Measurements from ENCODE around the gene TBC1D22A.

TBC1D22A gene

GRCh38 chr22:46917771-46918101 is 155.3 kb downstream of the TBC1D22A start:
- FAIRE-seq (no peak), DNase-seq (ENCODE audit: insufficient read length, low spot score) (no peak)

GRCh38 chr22:46918197-46918596 is 155.7 kb downstream of the TBC1D22A start:
- no peak for FAIRE-seq
- no peak for DNase-seq (ENCODE audit: insufficient read length, low spot score)

- FAIRE-seq, result no peak
- no peak for DNase-seq (ENCODE audit: insufficient read length, low spot score)
Measured at GRCh38 chr22:46922037-46922436, 159.6 kb downstream of the TBC1D22A start.

DNA sequence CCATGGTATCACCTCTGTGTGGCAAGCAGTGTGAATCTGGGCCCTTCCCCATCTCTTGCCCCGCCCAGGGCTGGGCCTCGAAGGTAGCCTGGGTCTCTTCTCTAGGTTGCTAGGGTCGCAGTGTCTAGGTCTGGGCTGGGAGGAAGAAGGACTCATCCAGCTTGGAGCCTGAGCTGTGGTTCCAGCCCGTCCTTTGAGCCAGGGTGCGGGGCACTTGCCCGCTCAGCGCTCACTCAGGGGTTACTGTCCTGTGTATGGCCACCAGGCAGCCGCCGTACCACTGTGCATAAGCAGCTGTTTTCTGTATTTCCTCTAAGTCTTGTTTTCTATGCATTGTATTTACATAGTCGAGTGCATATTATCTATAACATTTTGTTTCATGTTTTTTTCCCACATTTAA is 160.9 kb downstream of the TBC1D22A start:
- DNase-seq (ENCODE audit: insufficient read length, low spot score) (no peak), FAIRE-seq (no peak)

DNA sequence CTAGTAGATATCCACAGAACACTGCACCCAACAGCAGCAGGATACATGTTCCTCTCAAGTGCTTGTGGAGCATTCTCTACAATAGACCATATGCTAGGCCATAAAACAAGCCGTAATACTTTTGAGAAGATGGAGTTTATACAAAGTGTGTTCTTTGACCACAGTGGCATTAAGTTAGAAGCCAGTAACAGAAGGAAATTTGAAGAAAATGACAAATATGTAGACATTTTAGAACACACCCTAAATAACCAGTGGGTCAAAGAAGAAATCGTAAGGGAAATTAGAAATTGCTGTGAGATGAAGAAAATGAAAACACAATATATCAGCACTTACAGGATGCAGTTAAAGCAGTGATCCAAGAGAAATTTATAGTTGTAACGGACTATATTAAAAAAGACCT is 163.4 kb downstream of the TBC1D22A start:
- DNase-seq (ENCODE audit: insufficient read length, low spot score) (no peak), FAIRE-seq (no peak)

- DNase-seq (ENCODE audit: insufficient read length, low spot score) (no peak), FAIRE-seq (no peak)
Measured at GRCh38 chr22:46929046-46929709, 166.7 kb downstream of the TBC1D22A start.

DNA sequence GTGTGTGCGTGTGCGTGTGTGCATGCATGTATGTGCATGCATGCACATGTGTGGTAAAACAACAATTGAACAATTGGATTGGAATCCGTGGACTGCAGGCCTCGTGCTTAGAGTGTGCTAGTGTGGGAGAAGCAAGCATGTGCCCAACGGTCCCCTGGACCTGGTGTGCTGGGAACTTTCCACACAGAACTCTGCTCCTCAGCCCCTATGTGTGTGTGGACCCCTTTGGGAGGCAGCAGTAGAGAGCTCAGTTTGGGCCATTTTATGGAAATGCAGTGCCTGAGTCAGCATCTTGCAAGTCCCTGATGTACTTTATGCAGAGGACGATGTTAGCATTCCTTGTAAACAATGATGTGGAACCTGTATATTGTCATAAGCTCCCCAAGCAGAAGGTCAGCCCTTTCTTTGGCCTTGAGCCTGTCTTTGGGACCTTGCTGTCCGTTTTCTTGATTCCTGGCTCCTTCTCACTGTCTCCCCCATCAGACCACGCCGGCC is 167.3 kb downstream of the TBC1D22A start:
- no peak for FAIRE-seq
- DNase-seq (ENCODE audit: insufficient read length, low spot score), result no peak

- DNase-seq (ENCODE audit: insufficient read length, low spot score), result peak; percentile 27
Measured at GRCh38 chr22:46931414-46931813, 169.0 kb downstream of the TBC1D22A start.

GRCh38 chr22:46931881-46932280 is 169.4 kb downstream of the TBC1D22A start:
- peak; percentile 24 for DNase-seq (ENCODE audit: insufficient read length, low spot score)
- no peak for FAIRE-seq

More at GRCh38 chr22:46931414-46931813, 169.0 kb downstream of the TBC1D22A start:
- no peak for FAIRE-seq

DNA sequence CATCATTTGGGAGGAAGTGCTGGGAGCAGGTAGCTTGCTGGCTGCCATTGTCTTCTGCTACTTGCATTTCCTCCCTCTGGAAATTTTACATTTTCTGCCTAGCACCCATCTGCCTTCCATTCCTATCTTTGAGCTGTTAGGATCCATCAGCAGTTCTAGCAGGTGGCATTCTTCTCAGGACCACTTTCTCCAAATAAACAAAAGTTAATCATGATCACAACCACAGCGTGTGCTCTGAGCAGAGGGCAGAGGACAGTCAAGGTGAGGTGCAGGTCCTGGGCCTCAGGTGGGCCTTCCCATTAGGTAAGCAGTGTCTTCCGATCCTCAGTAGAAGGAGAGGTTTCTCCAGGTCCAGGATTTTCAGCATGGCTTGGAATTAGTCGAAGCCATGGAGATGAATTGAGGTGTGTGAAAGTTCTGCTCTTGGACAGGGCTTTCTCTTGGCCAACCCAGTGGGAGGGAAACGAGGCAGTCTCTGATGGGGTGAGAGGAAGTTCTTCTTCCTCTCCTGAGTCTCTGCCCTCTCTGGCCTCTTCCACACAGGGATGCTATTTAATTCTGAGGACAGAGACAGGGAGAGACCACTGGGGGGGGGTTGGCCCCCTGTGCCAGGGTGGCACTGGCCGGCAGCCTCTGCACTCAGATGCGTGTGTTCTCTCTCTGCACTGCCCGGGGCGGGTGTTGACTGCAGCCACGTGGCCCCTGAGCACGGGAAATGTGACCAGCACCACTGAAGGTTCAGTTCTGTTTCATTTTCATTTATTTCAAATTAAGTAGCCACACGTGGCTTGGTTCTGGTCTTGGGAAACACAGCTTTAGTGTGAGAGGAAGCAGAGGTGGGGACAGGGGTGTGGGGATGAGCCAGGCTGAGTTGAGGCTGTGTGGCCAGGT is 170.8 kb downstream of the TBC1D22A start:
- DNase-seq (ENCODE audit: insufficient read length, low spot score) (no peak), FAIRE-seq (no peak)

DNA sequence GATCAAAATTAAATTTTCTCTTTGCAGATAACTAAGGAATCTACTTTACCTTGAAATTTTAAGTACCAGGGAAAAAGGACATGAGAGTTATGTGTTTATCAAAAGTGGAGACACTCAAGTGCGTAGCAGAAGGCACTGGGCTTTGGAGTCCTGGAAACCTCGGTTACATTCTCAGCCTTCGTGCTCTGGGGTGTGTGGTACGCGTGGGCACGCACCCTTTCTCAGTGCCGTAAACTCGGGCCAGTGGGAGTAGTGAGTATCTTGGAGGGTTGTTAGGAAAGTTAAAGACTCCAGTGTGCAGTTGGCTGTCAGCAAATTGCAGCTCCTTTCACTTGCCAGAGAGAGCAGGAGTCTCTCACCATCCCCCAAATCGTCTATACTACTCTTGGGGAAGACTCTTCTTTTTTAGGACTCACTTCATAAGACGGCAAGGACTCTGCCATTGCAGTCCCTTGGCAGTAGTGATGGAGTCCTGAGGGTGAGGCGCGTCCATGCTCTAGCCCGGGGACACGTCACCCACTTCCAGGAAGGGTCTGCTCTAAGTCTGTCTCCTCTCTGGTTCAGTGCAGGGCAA is 171.8 kb downstream of the TBC1D22A start:
- DNase-seq (ENCODE audit: insufficient read length, low spot score), result no peak

GRCh38 chr22:46934746-46935491 is 172.5 kb downstream of the TBC1D22A start:
- peak; percentile 52 for FAIRE-seq

More for the DNA sequence above, 171.8 kb downstream of the TBC1D22A start:
- no peak for FAIRE-seq

DNA sequence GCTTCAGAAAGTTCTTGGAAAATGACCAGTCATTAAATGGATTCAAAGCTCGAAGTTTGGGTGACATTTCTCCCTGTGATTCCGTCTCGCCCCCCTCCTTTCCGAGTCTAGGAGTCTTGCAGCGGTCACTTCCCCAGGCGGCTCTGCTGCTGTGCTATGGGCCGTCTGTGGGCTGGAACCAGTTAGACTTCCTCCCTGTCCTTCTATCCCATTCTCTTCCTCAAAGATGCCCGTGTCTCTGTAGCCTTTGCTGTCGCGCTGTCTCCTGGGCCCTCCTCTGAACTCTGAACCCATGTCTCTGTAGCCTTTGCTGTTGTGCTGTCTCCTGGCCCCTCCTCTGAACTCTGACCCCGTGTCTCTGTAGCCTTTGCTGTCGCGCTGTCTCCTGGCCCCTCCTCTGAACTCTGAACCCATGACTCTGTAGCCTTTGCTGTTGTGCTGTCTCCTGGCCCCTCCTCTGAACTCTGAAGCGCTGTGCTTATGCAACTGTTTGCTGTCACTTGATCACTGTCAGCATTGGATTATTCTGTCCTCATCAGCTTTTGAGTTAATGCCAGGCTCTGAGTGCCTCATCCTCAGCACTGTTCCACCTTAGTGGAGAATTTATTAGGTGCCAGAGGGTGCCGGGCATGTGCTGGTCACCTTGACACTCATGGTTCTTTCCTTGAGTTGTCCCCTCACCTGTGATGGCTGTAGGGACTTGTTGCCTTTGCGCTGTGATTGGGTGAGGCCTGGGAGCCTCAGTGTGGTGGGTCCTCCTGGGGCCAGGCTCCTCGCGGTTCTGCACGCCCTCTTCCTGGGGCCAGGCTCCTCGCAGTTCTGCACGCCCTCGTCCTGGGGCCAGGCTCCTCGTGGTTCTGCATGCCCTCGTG is 173.3 kb downstream of the TBC1D22A start:
- FAIRE-seq (no peak), DNase-seq (ENCODE audit: insufficient read length, low spot score) (no peak)

More at GRCh38 chr22:46934746-46935491, 172.5 kb downstream of the TBC1D22A start:
- DNase-seq (ENCODE audit: insufficient read length, low spot score), result peak; percentile 77

- no peak for FAIRE-seq
Measured at GRCh38 chr22:46936378-46936903, 174.0 kb downstream of the TBC1D22A start.

GRCh38 chr22:46937185-46937584 is 174.7 kb downstream of the TBC1D22A start:
- DNase-seq (ENCODE audit: insufficient read length, low spot score) (no peak), FAIRE-seq (no peak)

More at GRCh38 chr22:46936378-46936903, 174.0 kb downstream of the TBC1D22A start:
- DNase-seq (ENCODE audit: insufficient read length, low spot score), result no peak

- FAIRE-seq (no peak), DNase-seq (ENCODE audit: insufficient read length, low spot score) (no peak)
Measured at GRCh38 chr22:46937939-46938338, 175.5 kb downstream of the TBC1D22A start.

DNA sequence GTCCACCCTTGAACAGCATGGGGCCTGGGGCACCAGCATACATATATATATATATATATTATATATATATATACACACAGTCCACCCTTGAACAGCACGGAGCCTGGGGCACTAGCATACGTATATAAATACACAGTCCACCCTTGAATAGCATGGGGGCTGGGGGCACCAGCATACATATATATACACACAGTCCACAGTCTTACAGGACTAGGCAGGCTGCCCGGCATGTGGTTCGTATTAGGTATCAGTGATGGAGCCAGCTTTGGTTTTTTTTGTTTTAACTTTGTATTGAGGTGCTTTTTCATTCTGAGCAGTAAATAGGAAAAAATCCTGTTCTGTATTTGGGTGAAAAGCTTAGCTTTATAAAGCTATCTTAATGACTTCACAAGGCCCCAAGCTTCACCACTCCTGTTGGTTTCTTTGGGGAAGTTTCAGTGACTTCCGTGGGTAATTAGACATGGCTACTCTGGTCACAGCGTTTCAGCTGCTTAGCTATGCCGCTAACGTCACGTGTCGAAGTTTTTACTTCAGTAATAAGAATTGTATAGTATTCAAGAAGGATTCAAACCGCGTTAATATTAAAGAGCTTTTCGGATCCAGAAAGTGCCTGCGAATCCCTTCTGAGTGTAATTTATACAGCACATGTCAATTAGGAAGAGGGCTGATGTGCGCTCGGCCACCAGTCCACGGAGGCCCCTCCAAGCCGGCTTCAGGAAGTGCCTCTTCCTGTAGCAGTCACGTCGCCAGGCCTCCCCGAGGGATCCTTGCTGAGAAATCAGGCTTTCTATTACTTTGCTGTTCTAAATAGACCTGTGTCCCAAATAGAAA is 179.7 kb downstream of the TBC1D22A start:
- FAIRE-seq (no peak), DNase-seq (ENCODE audit: insufficient read length, low spot score) (no peak)

Measured in HTR-8/SVneo (cell line).